ENCODE results near the gene ULK4.

ULK4 gene

DNA sequence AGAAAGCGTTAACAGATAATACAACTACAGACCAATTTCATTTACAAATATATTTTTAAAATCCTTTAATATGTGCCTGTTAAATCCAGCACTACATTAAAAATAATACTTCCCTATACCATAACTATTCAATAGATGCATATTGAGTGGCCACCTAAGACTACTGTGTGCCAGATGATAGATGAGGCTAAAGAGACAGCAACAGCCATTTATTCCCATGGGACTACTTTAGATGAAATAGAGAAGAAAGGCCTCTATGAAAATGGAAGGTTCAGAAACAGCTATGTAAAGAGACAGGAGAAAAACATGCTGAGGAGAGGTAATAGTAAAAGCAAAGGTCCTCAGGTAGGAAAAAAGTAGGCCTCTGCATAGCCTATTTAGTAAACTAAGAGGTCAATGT lies 358.1 kb downstream of the ULK4 start:
- POLR2A ChIA-PET: no interaction called here
- TF ChIP-seq, protein P1, sequence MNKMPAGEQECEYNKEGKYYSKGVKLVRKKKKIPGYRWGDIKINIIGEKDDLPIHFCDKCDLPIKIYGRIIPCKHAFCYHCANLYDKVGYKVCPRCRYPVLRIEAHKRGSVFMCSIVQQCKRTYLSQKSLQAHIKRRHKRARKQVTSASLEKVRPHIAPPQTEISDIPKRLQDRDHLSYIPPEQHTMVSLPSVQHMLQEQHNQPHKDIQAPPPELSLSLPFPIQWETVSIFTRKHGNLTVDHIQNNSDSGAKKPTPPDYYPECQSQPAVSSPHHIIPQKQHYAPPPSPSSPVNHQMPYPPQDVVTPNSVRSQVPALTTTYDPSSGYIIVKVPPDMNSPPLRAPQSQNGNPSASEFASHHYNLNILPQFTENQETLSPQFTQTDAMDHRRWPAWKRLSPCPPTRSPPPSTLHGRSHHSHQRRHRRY (tag by site-specific recombination; IDR thresholded peaks at IDR 0.05): no peak
- TF ChIP-seq HOXC10 (CRISPR knock-in tag; IDR thresholded peaks at IDR 0.05): no peak
- no peak for TF ChIP-seq ZBTB1 (tag by site-specific recombination; IDR thresholded peaks at IDR 0.05)
- TF ChIP-seq BCL11B (tag by site-specific recombination; IDR thresholded peaks at IDR 0.05; ENCODE audit: low read depth): no peak
- TF ChIP-seq ZNF777 (tag by site-specific recombination; IDR thresholded peaks at IDR 0.05; ENCODE audit: borderline replicate concordance): no peak
- TF ChIP-seq, protein P2, sequence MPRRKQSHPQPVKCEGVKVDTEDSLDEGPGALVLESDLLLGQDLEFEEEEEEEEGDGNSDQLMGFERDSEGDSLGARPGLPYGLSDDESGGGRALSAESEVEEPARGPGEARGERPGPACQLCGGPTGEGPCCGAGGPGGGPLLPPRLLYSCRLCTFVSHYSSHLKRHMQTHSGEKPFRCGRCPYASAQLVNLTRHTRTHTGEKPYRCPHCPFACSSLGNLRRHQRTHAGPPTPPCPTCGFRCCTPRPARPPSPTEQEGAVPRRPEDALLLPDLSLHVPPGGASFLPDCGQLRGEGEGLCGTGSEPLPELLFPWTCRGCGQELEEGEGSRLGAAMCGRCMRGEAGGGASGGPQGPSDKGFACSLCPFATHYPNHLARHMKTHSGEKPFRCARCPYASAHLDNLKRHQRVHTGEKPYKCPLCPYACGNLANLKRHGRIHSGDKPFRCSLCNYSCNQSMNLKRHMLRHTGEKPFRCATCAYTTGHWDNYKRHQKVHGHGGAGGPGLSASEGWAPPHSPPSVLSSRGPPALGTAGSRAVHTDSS (tag by site-specific recombination; IDR thresholded peaks at IDR 0.05): no peak
- TF ChIP-seq, protein P3, sequence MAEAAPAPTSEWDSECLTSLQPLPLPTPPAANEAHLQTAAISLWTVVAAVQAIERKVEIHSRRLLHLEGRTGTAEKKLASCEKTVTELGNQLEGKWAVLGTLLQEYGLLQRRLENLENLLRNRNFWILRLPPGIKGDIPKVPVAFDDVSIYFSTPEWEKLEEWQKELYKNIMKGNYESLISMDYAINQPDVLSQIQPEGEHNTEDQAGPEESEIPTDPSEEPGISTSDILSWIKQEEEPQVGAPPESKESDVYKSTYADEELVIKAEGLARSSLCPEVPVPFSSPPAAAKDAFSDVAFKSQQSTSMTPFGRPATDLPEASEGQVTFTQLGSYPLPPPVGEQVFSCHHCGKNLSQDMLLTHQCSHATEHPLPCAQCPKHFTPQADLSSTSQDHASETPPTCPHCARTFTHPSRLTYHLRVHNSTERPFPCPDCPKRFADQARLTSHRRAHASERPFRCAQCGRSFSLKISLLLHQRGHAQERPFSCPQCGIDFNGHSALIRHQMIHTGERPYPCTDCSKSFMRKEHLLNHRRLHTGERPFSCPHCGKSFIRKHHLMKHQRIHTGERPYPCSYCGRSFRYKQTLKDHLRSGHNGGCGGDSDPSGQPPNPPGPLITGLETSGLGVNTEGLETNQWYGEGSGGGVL (tag by site-specific recombination; IDR thresholded peaks at IDR 0.05): no peak
- TF ChIP-seq ZNF140 (tag by site-specific recombination; IDR thresholded peaks at IDR 0.05): no peak
- TF ChIP-seq, protein P4, sequence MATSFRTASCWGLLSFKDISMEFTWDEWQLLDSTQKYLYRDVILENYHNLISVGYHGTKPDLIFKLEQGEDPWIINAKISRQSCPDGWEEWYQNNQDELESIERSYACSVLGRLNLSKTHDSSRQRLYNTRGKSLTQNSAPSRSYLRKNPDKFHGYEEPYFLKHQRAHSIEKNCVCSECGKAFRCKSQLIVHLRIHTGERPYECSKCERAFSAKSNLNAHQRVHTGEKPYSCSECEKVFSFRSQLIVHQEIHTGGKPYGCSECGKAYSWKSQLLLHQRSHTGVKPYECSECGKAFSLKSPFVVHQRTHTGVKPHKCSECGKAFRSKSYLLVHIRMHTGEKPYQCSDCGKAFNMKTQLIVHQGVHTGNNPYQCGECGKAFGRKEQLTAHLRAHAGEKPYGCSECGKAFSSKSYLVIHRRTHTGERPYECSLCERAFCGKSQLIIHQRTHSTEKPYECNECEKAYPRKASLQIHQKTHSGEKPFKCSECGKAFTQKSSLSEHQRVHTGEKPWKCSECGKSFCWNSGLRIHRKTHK (tag by site-specific recombination; IDR thresholded peaks at IDR 0.05): no peak
- TF ChIP-seq ZNF24 (tag by site-specific recombination; IDR thresholded peaks at IDR 0.05): no peak
- no peak for TF ChIP-seq ZNF324 (tag by site-specific recombination; IDR thresholded peaks at IDR 0.05)
- TF ChIP-seq KLF9 (tag by site-specific recombination; IDR thresholded peaks at IDR 0.05; ENCODE audit: low read depth): no peak
- TF ChIP-seq ZNF112 (tag by site-specific recombination; IDR thresholded peaks at IDR 0.05): no peak
- TF ChIP-seq ZNF677 (tag by site-specific recombination; IDR thresholded peaks at IDR 0.05): no peak
- no peak for TF ChIP-seq ZNF843 (tag by site-specific recombination; IDR thresholded peaks at IDR 0.05)
- TF ChIP-seq SCRT2 (tag by site-specific recombination; IDR thresholded peaks at IDR 0.05): no peak
- TF ChIP-seq ZNF416 (tag by site-specific recombination; IDR thresholded peaks at IDR 0.05): no peak
- no peak for TF ChIP-seq ZNF138 (tag by site-specific recombination; IDR thresholded peaks at IDR 0.05; ENCODE audit: borderline replicate concordance)
- Histone ChIP-seq H3K36me3 (ENCODE audit: control insufficient read depth in 2 of 2, insufficient read depth in 1 of 2, low read length in 2 of 2) (no peaks in the 10 kb centered on the region), H3K4me3 (ENCODE audit: low read depth, low read length) (no peak overlapping the region), H3K27ac (ENCODE audit: extremely low read depth, low read depth, low read length) (no peak overlapping the region), H3K4me1 (ENCODE audit: control insufficient read depth, insufficient read depth, low read length) (no peaks in the 10 kb centered on the region), H3K9me3 (ENCODE audit: control insufficient read depth, insufficient read depth, low read depth, low read length) (no peaks in the 10 kb centered on the region)
- CTCF ChIA-PET: interaction anchor here (0.6 kb wide), 1 partner anchor 14 kb away, joined by 3 read pairs; no protein-coding TSS in a partner anchor

DNA sequence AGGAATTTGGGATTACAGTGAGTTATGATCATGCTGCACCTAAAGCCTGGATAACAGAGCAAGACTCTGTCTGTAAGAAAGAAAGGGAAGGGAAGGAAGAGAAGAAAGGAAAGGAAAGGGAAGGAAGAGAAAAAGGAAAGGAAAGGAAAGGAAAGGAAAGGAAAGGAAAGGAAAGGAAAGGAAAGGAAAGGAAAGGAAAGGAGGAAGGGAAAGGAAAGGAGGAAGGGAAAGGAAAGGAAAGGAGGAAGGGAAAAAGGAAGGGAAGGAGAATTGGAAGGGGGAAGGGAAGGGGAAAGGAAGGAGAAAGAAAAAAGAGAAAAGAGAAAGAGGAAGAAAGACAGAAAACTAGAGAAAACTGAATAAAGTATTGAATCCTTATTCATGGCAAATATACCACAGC lies 359.8 kb downstream of the ULK4 start:
- ChIA-PET POLR2A (no interaction called here), CTCF (interaction anchor here (0.7 kb wide), 1 partner anchor 34 kb away, joined by 3 read pairs; no protein-coding TSS in a partner anchor)
- Histone ChIP-seq H3K4me1 (ENCODE audit: control insufficient read depth, insufficient read depth, low read length) (no peaks in the 10 kb centered on the region), H3K36me3 (ENCODE audit: control insufficient read depth in 2 of 2, insufficient read depth in 1 of 2, low read length in 2 of 2) (no peaks in the 10 kb centered on the region), H3K27ac (ENCODE audit: extremely low read depth, low read depth, low read length) (no peak overlapping the region), H3K4me3 (ENCODE audit: low read depth, low read length) (no peak overlapping the region), H3K9me3 (ENCODE audit: control insufficient read depth, insufficient read depth, low read depth, low read length) (no peaks in the 10 kb centered on the region)
- TF ChIP-seq ZNF707 (tag by site-specific recombination; IDR thresholded peaks at IDR 0.05) (no peak), PRDM1 (tag by site-specific recombination; IDR thresholded peaks at IDR 0.05) (peak; percentile 100), ZNF366 (tag by site-specific recombination; conservative IDR thresholded peaks at IDR 0.05) (peak; percentile 48; the same call in 1 of the 2 replicates), ZNF211 (tag by site-specific recombination; IDR thresholded peaks at IDR 0.05; ENCODE audit: low read depth) (no peak), SCRT2 (tag by site-specific recombination; IDR thresholded peaks at IDR 0.05) (no peak), ZNF530 (tag by site-specific recombination; IDR thresholded peaks at IDR 0.05; ENCODE audit: low read depth) (peak; percentile 89), ZBTB17 (tag by site-specific recombination; IDR thresholded peaks at IDR 0.05) (peak; percentile 35; the same call in 1 of the 2 replicates), ZNF302 (tag by site-specific recombination; IDR thresholded peaks at IDR 0.05; ENCODE audit: low read depth) (0 out of 2 replicates have a peak, but pooled peaks have one; percentile 21), ZNF121 (tag by site-specific recombination; IDR thresholded peaks at IDR 0.05) (no peak)
- TF ChIP-seq, protein P5, sequence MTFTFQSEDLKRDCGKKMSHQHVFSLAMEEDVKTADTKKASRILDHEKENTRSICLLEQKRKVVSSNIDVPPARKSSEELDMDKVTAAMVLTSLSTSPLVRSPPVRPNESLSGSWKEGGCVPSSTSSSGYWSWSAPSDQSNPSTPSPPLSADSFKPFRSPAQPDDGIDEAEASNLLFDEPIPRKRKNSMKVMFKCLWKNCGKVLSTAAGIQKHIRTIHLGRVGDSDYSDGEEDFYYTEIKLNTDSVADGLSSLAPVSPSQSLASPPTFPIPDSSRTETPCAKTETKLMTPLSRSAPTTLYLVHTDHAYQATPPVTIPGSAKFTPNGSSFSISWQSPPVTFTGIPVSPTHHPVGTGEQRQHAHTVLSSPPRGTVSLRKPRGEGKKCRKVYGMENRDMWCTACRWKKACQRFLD (tag by site-specific recombination; IDR thresholded peaks at IDR 0.05): no peak
